ENCODE results near the gene TMCC1.

DNA sequence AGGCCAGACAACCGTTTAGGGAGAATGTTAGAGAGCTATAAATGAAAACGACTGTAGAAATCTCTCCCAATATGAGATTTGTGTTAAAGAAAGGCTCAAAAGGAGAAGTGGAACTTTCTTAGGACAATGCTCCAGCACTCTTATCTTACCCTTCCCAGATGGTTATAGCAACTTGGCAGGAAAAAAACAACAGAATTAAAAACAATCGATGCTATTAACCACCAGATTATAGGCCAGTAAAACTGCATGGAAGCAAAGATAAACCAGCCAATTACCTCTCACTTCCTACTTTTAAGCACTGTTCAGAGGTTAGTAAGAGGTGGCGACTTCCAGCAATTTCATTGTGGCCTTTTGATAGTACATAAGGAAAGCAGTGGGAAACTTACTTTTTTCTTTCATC is 72.9 kb downstream of the TMCC1 start:
- TF ChIP-seq, protein P1, sequence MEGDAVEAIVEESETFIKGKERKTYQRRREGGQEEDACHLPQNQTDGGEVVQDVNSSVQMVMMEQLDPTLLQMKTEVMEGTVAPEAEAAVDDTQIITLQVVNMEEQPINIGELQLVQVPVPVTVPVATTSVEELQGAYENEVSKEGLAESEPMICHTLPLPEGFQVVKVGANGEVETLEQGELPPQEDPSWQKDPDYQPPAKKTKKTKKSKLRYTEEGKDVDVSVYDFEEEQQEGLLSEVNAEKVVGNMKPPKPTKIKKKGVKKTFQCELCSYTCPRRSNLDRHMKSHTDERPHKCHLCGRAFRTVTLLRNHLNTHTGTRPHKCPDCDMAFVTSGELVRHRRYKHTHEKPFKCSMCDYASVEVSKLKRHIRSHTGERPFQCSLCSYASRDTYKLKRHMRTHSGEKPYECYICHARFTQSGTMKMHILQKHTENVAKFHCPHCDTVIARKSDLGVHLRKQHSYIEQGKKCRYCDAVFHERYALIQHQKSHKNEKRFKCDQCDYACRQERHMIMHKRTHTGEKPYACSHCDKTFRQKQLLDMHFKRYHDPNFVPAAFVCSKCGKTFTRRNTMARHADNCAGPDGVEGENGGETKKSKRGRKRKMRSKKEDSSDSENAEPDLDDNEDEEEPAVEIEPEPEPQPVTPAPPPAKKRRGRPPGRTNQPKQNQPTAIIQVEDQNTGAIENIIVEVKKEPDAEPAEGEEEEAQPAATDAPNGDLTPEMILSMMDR (IDR thresholded peaks at IDR 0.05): no peak
- no peak for TF ChIP-seq ZFX (IDR thresholded peaks at IDR 0.05; ENCODE audit: borderline replicate concordance)

Data from 22Rv1 (cell line).